ENCODE results near the gene OSTN.
"Not testable (repeated sequence)": the region's sequence is repeated elsewhere in the genome, so short reads cannot be mapped to it uniquely, and the experiment has no call there.

GRCh38 chr3:191185382-191185781, 13.7 kb upstream of the OSTN start:
- not testable (repeated sequence) for TF ChIP-seq CTCF (IDR thresholded peaks at IDR 0.05; ENCODE audit: insufficient read depth, low read length); REST (IDR thresholded peaks at IDR 0.05; ENCODE audit: insufficient replicate concordance, low read depth); POLR2AphosphoS5 (IDR thresholded peaks at IDR 0.05; ENCODE audit: low read depth)

Measured in HL-60 (cell line).